ENCODE measurements around the gene KIAA1614.

KIAA1614 gene

DNA sequence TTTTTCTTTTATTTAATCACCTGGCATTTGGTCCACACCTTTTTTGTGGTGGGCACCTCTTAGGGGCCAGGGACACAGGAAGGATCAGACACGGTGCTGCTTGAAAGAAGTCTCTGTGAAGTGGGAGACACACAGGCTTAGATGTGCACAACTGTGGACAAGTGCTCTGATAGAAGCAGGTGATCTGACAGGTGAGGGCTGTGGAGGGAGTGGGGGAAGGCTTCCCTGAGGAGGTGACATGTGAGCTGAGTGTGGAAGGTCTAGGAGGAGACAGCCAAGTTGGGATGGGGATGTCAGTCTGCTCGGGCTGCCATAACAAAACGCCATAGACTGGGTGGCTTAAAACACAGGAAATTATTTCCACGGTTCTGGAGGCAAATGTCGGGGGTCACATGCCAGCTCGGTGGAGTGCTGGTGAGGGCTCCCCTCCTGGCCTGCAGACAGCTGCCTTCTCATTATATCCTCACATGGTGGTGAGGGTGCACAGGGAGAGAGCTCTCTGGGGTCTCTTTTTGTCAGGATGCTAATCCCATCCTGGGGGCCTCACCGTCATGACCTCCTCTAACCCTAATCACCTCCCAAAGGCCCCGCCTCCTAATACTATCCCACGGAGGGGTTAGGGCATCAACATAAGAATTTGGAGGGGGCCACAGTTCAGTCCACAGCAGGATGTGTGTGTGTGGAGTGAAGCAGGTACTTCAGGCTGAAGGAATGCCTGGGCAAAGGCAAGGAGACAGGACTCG is 5.2 kb upstream of the KIAA1614 start:
- DNase-seq (ENCODE audit: low spot score), result no peak

DNA sequence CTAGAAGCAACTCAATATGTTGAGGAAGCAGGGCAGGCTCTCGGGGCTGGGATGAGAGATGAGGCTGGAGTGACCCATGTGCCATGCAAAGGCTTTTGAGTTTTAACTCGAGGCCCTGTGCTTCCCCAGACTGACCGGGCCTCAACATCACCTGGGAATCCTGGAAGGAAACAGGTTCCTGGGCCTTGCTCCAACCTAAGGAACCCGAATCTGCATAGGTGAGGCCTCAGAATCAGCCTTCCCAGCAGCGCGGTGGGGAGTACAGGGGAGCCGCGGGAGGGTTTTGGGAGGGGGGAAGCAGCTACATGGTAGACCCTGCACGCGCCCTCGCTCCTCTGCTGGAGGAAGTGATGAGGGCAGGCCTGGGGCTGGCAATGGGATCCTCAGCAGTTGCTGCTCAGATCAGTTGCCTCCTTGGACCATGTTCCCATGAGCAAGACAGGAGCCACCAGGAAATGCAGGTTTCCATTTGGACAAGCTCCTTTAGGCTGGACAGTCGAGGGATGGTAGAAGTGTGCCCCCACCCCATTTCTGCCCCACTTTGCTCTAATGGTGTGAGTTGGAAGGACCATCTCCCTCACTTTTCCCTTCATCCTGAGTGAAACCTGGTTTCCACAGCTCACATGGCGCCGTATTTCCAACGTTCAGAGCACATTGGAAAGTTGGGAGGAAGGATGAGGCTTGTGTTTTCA is 4.5 kb upstream of the KIAA1614 start:
- DNase-seq (ENCODE audit: low spot score), result no peak

DNA sequence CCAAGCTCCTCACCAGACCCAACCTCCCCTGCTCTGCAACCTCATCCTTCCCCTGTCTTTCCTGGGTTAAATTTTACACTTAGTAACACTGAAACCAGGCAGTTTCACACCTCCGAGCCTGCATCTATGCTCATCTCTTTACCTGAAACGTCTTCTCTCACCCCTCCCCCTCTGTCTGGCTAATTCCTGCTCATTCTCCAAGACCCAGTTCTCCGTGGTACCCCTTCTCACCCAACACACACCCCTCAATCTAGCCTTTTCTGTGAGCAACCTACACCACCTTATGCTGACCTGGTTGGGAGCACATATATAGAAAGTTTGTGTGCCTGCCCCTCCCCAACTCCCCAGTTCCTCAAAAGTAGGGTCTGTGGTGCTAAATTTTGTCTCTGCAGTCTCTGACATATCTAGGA is 3.7 kb upstream of the KIAA1614 start:
- DNase-seq (ENCODE audit: low spot score), result no peak

DNA sequence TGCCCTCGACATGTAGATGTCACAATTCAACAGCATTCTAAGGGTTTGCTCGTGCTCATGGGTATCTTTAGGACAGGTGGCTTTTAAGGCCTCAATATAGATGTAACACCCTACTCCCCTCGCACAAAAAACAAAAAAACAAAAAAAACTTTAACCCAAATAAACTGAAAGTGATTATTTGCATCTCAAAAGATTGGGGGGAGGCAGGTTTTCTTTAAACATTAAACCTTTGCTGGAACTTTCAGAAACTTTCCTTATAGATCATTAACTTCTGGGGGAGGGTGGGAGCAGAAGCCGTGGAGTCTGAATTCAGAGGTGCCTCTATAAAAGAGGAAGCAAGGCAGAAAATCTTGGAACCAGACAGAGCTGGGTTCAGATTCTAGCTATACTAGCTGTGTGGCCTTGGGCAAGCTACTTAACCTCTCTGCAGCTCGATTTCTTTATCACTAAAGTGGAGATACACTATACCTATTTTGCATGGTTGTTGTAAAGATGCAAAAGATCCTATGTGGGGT is 3.2 kb upstream of the KIAA1614 start:
- DNase-seq (ENCODE audit: low spot score), result no peak

DNA sequence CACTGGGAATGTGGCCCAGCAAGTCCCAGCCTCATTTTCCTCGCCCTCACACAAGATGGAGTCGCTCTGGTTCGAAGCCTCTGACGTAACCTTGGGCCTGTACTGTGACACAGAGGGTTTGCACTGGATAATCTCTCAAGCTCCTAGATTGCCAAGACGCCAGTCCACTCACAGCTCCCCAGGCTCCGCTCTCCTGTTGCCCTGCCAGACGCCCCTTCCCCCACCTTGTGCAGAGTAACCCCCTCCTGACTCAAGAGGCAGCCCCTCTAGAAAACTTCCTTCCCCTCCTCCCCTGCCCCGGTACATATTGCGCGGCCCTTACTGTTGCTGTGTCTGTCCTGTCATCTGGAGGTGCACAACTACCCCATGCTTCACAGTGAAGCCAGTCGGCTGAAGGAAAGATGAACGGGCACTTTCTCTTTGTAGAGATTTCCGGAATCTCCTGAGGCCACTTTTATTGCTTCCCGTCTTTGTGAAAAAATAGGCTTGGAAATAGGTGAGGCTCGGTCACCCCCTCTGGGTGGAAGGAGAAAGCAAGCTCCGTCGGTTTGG is 981 bp upstream of the KIAA1614 start:
- DNase-seq (ENCODE audit: low spot score), result no peak

DNA sequence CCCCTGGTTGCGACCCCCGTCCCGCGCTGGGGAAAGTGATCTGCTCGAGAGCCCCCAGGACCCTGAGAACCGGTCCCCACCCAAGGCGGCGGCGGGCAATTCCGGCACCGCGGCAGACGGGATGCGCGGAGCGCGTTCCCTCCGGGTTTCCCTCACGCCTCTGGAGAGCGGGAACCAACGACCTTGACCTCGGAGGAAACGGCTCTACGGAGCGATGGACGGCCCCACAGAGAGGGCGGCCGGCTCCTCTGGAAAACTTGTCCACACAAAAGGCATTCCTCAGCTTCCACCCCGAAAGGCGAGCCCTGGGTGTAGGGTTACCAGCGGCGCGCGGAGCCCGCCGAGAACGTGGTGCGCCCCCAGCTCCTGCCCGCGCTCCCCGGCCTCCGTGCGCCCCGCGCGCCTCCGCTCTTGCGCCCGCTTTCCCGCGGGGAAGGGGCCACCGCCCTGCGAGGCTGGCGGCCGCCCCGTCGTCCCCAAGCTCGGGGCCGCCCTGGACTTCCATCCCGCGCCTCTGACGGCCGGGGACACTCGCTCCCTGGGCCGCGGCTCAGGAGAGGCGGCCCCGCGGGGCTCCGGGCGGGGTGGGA is 391 bp upstream of the KIAA1614 start:
- DNase-seq (ENCODE audit: low spot score), result no peak

DNA sequence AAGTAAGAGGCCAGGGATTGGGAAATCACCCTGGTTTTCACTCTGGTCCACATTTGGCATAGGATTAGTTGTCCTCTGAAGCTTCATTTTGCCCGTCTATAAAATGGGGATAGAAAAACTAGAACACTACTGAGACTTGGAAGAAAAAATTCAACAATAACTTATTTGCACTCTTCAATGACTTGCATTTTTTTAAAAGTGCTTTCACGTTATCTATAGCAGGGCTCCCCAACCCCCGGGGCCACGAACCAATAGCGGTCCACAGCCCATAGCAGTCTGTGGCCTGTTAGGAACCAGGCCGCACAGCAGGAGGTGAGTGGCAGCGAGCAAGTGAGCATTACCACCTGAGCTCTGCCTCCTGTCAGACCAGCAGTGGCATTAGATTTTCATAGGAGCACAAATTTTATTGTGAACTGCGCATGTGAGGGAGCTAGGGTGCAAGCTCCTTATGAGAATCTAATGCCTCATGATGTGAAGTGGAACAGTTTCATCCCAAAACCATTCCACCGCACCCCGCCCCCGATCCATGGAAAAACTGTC is 2.8 kb downstream of the KIAA1614 start:
- no peak for DNase-seq (ENCODE audit: low spot score)

DNA sequence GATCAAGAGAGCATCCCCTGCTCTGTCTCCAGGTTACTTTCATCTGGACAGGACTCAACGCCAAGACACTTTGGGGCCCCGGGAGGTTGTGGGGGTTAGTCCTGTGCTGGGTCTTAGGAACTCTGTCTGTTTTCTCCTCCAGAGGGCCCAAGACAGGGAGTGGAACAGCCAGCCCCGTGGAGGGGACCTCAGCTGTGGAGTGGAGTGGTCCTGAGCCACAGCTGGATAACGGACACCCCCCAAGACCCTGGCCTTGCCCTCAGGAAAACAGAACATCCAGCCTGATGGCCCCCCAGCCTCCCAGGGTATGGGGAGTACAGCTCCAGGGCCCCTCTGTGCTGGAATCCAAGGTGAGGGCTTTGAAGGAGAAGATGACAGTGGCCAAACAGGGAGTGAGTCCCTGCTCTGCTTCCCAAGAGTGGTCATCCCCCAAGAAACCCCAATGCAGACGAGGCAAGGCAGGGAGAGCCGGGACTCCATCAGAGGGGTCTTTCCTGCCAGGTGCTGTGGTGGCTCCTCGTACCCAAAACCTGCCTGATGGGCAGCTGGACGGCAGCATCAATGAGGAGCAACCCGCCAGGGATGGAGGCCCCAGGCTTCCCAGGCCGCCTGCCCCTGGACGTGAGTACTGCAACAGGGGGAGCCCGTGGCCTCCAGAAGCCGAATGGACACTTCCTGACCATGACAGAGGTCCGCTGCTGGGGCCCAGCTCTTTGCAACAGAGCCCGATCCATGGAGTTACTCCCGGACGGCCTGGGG is 3.5 kb downstream of the KIAA1614 start:
- DNase-seq (ENCODE audit: low spot score), result no peak

DNA sequence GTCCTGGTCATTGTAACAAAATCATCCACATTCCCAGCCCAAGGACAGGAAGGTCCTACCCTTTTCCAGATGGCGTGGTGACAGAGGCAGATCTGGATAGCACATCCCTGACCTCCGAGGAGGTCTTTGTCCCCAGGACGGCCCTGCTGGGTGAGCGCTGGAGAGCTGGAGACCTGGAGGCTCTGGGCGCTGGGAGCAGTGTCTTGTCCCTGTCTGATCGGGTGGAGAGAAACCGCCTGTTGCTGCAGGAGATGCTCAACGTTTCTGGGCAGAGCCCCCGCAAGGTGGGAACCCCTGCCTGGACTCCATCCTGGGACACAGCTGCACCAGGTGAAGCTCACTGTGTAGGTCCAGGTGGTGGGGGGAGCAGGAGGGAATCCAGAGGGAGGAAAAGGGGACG is 4.1 kb downstream of the KIAA1614 start:
- no peak for DNase-seq (ENCODE audit: low spot score)

DNA sequence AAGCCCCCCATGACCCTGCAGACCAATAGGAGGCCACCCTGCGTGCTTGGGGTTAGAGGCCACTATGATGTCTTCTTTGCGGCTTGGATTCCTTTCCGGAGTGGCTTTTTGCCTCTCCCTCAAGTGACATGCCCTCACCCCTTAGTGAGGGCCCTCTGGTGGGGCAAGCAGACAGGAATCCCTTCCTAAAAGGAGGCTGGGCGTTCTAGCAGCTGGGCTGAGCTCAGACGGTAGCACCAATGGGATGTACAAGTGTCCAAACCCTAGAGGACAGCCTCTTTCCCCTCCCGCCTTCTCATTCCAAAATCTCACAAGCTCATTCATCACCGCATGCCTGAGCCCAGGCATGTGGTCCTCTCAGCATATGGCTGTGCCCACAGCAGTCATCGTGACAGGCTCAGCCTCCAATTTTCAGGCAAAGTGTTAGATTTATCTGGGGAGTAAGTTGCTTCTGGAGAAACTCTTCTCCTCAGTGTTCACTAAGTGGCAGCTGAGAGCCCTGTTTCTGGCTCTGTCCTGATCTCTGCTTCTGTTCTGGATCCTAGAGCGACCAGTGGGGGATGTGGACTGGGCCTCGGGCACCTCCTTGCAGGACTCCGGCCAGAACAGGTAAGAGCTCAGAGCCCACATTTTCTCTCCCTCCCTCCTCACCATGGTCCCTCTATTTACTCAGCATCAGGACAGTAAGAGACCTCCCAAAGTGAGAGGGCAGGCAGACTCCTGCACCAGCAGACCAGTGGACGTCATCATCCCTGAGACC is 4.8 kb downstream of the KIAA1614 start:
- no peak for DNase-seq (ENCODE audit: low spot score)

DNA sequence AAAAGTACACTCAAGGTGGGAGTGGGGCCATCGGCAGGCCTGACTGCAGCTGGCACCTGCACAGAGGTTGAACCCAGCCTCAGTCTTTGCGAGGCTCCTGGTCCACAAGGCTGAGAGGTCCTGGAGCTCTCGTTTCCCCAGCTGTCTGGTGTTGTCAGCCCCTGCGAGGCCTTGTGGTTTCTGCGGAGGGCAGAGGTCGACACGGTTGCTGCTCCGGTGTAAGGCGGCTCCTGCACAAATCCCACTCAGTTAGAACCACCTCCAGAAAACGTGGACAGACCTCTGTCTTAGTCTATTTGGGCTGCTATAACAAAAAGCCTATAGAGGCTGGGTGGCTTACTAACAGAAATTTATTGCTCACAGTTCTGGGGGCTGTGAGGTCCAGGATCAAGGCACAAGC is 5.8 kb downstream of the KIAA1614 start:
- DNase-seq (ENCODE audit: low spot score), result no peak

DNA sequence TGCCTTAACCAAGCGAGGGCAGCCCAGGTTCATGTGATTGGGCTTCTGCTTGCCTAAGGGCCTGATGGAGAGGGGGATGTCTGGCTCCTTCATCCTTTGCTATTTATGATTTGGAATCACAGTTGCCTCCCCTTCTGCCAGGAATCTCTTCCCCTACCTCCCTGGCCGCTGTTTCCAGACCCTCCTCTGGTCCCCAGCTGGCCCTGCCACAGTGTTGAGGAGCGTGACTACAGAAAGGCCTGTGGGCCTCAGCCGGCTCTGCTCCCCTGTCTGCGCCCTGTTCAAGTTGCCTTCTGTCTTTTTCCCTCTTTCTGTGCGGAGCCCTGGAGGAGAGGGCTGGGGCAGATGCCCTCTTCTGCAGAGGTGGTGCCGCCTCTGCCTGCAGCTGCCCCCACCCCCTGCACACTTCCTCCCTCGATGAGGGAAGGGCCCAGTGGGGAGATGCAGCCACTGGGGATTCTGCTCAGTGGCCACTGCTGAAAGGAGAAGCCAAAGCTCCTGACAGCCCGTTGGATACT is 6.5 kb downstream of the KIAA1614 start:
- DNase-seq (ENCODE audit: low spot score), result no peak

DNA sequence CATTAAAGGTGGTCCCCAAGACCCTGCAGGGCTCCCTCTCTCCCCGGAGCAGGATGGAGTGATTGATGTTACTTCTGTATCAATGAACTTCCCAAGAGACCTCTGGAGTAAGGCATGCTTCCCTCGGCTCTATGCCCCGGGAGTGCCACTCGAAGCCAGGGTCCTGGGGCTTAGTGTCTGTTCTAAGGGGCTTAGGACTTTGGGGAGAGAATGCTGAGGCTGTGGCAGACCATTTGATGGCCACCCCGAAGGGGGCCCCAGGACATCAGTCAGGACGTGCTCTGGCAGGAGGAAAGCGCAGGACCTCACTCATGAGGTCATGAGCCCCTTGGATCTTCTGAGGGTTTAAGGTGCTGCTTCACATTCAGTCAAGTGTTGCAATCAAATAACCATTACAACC is 7.5 kb downstream of the KIAA1614 start:
- no peak for DNase-seq (ENCODE audit: low spot score)

DNA sequence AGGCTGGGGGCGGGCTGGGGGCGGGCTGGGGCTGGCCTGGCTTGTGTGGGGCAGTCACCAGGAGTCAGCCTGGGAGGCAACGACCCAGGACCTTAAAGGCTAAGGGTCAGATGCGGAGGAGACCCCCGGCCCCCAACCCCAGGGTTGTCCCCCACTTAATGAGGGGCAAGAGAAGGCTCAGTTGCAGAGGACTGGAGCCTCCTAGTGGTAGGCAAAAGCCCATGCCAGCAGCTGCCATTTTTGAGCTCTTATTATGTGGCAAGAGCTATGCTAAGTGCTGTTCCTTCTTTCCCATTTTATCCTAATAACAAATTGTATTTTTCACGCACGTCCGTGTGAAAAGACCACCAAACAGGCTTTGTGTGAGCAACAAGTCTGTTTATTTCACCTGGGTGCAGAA is 8.0 kb downstream of the KIAA1614 start:
- no peak for DNase-seq (ENCODE audit: low spot score)

DNA sequence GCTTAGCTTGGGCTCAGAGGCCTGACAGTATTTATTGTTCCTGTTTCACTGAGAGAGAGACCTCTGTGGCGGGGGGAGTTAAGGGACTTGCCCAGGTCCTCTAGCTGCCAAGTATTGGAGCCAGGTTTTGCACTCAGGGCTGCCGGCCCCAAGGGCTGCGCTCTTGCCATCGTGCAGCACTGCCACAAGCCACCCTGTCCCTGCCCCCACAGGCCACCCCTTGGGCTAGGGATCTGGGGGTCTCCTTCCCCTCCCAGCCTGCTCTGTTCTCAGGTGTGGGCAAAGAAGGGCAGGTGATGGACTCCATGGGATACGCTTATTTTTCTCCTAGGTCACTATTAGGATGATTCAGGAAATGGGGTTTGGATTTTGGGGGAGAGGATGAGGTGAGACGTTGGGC is 8.7 kb downstream of the KIAA1614 start:
- no peak for DNase-seq (ENCODE audit: low spot score)

DNA sequence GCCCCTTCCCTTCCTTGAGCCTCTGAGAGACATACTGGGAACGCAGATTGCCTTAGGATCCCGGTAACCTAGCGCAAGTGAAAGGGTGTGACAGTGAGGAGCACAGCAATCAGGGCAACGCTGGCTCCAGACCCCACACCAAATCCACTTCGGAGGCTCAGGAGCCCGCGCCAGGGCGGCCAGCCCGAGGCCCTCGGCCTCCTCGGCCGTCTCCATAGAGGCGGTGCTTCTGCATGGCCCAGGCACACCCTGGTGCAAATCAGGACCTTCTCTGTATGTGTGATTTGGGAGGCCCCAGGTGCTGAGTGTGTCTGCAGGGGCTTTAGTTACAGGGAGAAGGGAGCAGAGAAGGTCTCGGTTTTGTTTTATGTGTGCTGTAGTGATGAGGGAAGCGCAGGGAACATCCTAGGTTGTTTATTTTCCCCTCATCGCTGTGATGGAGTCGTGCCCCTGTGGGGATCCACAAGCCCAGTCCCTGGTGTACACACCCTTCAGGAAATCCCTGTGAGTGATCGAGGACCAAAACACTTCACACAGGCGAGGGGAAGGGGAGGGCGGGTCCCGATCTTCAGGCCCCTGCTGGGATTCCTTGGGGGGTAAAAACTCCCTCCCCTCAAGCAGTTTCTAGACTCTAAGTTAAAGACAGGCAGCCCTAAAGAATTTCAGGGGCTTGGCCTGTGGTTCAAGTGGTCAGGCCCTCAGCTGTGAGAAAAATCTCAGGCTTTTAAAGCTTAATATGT is 9.4 kb downstream of the KIAA1614 start:
- DNase-seq (ENCODE audit: low spot score), result no peak

DNA sequence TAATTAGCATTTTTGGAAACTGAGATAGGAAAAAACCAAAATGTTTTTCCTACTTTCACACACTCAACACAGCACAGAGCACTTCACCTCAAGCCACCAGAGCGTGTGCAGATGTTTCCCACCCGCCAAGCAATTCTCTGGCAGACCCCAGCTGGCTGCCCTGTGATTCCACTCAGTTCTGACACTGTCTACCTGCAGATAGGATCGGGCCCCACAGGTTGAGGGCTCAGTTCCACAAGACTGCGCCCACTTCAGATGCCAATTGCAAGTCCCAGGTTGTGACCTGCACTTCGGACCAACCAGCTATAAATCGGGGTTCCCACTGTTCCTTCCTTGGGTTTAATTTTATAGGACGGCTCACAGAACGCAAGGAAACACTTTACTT is 9.9 kb downstream of the KIAA1614 start:
- no peak for DNase-seq (ENCODE audit: low spot score)

DNA sequence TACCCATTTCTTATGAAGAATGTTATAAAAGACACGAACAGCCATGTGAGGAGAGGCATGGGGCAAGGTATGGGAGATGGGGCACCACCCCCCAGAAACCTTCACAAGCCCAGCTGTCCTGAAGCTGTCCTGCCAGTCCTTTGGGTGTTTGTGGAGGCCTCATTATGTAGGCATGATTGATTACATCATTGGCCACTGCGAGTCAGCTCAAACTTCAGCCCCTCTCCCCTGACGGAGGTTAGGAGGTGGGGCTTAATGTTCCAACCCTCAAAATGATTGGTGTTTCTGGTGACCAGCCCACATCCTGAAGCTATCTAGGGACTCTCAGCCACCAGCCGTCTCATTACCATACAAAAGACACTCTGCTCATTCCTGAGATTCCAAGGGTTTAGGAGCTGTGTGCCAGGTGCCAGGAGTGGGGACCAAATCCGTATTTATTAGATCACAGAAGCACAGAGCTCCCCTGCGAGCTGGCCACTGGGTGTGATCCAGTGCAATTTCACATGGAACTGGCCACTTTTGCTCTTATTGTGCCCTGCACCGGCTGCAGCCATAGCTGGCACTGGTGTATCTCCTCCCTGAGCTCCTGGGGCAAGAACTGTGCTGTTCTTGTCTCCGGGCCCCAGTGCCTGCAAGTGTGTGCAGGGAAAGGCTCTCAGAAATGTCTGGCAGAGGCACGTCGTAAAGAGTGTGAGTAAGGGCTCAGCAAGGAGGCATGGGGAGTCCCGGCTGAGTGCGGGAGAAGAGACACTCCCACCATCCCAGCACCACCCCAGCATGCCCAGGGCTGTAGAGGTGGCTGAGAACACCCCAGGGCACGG is 10.5 kb downstream of the KIAA1614 start:
- DNase-seq (ENCODE audit: low spot score), result no peak

DNA sequence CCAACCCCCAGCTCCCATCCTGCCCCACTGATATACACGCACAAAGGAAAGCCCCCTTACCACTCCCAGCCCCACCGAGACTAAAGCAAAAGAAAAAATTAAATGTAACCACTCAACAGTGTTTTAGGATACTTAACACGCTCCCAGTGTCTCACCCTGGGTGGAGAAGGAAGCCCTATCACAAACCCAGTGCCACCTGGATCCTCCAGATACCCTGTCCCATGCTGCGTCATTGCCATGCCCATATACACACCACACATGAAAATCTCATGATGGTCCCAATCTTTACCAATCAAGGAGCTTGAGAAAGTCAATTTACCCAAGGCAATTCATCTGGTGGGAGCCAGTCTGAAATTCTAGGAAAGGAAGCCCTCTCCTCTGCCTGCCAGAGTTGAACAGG is 11.2 kb downstream of the KIAA1614 start:
- no peak for DNase-seq (ENCODE audit: low spot score)
